GM12891 (cell line): ENCODE results near the gene TNPO3.

Experiments used
- PAX5 ChIP-seq: IDR thresholded peaks from 2 replicates; pipeline ENCODE4 v1.6.1; 2011; ENCODE audit warnings: low read length, moderate library complexity, mild to moderate bottlenecking; ENCODE audit not compliant: insufficient read depth, severe bottlenecking
- POLR2A ChIP-seq: IDR thresholded peaks from 2 replicates; pipeline ENCODE4 v1.6.1; 2011; ENCODE audit warnings: low read depth, low read length, control low read depth
- POLR2AphosphoS5 ChIP-seq: IDR thresholded peaks from 2 replicates; pipeline ENCODE4 v1.6.1; 2011; ENCODE audit warnings: low read depth, low read length, control low read depth
- SPI1 ChIP-seq: IDR thresholded peaks from 2 replicates; pipeline ENCODE4 v1.6.1; 2011; ENCODE audit warnings: low read depth, low read length, control low read depth
- TAF1 ChIP-seq: IDR thresholded peaks from 2 replicates; pipeline ENCODE4 v1.6.1; 2011; ENCODE audit warnings: low read depth, low read length, control low read depth

- no peak for TF ChIP-seq POLR2A
- TF ChIP-seq TAF1, result no peak
- no peak for TF ChIP-seq POLR2AphosphoS5
- no peak for TF ChIP-seq PAX5
- no peak for TF ChIP-seq SPI1
Measured at GRCh38 chr7:129094501-129094900, 39.6 kb upstream of the TNPO3 start.
